GM18907 (cell line): ENCODE data around the gene LMTK3.
A peak's percentile ranks its signal among the peaks of the same experiment; 100 is the strongest.

Source experiments
- ATAC-seq: cut with Tn5 transposase; IDR thresholded peaks from one replicate; pipeline ENCODE4 v1.9.1; 2021; ENCODE audit warnings: mild to moderate bottlenecking, moderate library complexity; ENCODE audit not compliant: unreplicated experiment

The LMTK3 gene

GRCh38 chr19:48473161-48473966 is 38.3 kb downstream of the LMTK3 start:
- ATAC-seq: no peak

DNA sequence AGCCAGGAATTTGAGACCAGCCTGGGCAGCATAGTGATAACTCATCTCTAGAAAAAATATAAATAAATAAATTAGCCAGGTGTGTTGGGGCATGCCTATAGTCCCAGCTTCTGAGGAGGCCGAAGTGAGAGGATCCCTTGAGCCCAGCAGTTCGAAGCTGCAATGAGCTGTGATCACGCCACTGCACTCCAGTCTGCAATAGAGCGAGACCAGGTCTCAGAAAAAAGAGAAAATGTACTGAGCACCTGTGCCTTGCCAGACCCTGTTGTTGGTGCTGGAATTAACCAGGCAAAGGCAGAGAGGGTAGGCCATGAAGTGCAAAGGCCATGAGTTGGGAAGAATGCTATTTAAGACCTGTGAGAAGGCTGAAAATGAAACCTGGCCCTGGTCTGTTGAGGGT is 39.8 kb downstream of the LMTK3 start:
- ATAC-seq: no peak

GRCh38 chr19:48470856-48471255 is 40.8 kb downstream of the LMTK3 start:
- ATAC-seq: no peak

DNA sequence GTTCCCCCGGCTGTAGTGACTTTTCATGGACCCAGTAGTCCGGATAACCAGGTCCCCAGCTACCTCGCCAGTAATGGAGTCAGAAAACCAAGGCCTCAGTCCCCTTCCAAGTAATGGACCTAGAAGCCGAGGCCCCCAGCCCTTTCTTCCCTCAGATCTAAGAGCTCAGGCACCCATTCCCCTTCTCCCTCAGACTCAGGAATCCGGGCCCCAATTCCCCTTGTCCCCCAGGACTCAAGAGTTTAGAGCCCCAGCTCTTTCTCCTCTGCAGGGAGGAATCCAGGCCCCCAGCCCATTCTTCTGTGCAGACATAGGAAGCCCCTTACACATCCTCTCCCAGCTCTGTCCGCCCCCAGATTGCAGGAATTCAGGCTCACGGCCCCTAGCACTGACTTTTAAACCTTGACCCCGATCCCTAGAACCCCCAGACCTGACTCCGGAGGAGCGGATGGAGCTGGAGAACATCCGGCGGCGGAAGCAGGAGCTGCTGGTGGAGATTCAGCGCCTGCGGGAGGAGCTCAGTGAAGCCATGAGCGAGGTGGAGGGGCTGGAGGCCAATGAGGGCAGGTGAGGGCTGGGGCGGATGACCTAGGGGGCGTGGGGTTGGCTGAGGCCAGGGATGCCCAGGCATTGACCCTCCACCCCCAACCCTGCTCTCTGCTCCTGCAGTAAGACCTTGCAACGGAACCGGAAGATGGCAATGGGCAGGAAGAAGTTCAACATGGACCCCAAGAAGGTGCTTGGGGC is 41.5 kb downstream of the LMTK3 start:
- no peak for ATAC-seq

- peak; percentile 25 for ATAC-seq
Observed at GRCh38 chr19:48469289-48469881, 42.2 kb downstream of the LMTK3 start, which contains the start of gene CYTH2. Gene CYTH2 (plus strand): TSS chr19:48469369. CDS start chr19:48469508, 139 bp downstream.

DNA sequence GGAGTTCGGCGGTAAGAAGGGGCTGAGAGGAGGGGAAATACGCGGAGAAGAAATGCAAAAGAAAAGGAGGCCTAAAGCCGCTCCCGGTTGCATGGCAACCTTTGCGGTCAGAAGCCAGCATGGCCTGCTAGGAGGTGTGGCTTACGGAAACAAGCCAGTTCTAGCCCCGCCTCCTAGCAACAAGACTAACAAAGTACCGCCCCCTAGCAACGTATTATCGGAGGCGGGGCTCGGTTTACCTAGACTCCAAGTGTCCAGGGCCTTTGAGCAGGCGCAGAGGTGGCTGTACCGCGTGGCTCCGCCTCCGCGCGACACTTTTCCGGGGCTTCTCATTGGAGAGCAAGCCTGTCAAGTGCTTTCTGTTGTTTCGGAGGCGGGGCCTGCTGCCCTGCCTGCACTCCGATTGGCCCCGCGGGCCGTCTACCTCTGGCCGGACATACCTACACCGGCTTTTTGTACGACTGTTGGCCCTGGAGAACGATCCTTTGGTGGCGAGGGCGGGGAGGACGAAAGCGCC is 42.8 kb downstream of the LMTK3 start:
- peak; percentile 89 for ATAC-seq

GRCh38 chr19:48466561-48467325 is 44.9 kb downstream of the LMTK3 start:
- no peak for ATAC-seq

- ATAC-seq: no peak
Observed at GRCh38 chr19:48465215-48465614, 46.4 kb downstream of the LMTK3 start.

GRCh38 chr19:48461982-48462655 is 49.5 kb downstream of the LMTK3 start:
- no peak for ATAC-seq

DNA sequence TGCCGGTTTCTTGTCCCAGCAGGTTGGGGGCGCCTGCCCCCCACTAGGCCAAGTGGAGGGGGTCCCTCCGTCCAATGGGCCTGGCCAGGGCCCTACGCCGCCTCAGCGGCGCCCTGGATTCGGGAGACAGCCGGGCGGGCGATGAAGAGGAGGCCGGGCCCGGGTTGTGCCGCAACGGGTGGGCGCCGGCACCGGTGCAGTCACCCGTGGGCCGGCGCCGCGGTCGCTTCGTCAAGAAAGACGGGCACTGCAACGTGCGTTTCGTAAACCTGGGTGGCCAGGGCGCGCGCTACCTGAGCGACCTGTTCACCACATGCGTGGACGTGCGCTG is 50.0 kb downstream of the LMTK3 start:
- no peak for ATAC-seq

GRCh38 chr19:48458016-48458415 is 53.6 kb downstream of the LMTK3 start:
- no peak for ATAC-seq

- ATAC-seq: no peak
Observed at GRCh38 chr19:48456864-48457263, 54.8 kb downstream of the LMTK3 start.

DNA sequence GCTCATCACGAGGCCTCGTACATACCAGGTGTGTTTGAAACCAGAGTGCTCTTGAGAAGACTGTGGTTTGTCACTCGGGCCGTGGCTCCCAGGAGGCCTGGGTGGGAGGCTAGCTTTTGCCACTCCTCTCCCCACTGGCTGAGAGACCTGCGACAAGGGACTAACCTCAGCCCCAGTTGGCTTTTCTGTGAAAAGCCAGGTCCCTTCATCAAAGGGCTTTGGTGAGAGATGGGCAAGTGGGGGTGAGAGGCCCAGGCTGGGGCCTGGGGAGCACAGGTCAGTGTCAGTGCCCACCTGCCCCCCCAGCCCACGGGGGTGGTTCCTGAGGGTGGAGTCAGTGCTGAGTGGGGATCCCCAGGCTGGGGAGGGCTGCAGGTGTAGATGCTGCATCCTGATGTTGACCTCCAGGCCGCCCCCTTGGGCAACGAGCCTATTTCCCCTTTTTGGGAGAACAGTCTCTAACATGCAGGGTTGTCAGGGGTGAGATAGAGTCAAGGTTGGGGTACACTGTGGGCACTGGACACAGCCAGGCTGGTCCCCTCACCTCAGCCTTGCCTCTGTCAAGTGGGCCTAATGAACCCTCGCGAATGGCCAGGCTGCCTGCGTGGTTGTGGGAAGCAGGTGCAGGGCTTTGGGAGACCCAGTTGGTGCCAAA is 55.6 kb downstream of the LMTK3 start:
- no peak for ATAC-seq

DNA sequence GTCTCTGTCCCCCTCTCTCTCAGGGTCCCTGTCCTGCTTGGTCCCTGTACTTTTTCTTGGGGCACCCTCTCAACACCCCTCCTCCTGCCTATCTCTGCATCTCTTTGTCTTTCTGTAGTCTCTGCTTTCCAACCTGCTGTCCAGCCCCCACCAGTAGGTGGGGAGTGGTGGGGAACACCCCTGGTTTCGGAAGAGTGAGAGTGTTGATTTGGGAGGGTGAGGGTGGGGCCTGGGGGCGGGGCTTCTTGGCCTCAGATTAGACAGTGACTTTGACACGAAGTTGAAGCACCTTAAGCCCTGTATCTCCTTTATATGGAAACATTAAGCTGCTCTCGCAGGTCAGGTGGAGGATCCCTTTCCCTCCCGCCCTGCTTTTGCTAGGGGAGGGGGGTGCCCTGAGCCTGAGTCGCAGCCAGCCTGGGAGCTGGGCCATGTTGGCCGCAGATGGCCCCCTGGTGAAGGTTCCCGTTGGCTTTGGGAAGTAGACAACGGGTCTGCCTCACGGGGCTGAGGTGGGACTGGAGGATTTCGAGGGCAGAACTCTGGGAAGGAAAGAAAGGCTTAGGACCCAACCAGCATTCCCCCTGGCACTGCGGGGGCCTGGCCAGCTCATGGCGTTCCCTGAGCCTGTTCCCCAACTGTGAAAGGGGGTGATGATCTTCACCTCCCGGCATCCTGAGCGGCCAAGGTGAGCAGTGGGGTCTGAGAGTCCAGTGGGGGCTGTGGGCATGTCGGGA is 56.3 kb downstream of the LMTK3 start, which contains the start of gene KCNJ14:
TSS of gene KCNJ14 (plus strand) at position 404 of the 737 bp plus-strand sequence. CDS start 6,151 bp downstream, outside the sequence.
- ATAC-seq: no peak

DNA sequence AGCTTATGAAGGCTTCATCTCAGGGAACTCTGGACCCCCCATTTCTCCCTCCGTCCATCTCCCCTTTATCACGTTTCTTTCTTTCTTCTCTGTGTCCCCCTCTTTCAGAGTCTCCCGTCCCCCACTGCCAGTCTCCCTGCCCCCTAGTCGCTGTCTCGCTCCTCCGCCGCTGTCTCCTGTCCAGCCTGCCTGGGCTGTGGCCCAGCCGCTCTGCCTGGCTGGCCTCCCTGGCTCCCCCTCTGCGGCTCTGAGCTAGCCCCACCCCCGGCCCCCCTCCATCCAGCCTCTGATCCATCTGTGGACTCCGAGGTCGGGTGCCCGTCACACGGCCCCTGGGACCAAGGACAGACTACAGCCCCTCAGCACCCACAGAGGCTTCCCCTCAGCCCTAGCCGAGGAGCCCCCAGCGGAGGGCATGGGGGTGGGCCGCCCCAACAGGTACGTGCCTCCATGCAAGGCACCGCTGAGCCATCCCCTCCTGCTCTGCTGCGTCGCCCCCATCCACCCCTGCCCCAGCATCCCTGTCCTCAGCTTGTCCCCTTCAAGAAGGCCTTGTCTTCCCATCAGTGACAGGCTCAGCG is 57.4 kb downstream of the LMTK3 start:
- ATAC-seq: no peak

- ATAC-seq: no peak
Observed at GRCh38 chr19:48452289-48453190, 59.1 kb downstream of the LMTK3 start.

DNA sequence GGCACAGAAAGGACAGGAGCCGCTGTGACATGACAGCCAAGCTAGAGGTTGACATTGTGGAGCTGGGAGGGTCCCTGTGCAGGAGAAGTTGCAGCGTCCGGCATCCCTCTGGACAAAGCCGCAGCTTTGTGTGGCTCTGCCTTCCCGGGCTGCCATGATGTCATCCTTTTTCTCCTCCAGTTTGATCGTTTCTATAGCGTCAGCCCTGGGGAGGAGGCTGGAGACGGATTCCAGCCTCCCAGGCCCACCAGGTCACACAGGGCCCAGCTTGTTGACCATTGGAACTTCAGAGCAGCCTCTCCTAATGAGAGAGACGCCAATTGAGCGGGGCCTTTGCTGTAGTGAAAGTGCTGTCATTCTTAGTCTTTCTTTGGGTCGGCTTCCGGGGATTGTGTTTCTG is 60.0 kb downstream of the LMTK3 start:
- ATAC-seq: no peak

DNA sequence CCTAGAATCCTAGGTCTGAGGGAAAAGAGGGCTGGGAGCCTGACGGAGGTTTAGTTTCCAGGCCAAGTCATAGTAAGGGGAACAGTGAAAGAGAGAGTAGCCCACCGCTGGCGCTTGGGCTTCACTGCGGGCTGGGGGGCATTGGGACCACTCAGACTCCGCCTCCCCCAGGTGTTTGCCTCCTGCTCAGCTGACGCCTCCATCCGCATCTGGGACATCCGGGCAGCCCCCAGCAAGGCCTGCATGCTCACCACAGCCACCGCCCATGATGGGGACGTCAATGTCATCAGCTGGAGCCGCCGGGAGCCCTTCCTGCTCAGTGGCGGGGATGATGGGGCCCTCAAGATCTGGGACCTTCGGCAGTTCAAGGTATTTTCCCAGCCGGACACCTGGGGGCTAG is 60.8 kb downstream of the LMTK3 start:
- ATAC-seq: no peak
